ENCODE results near the gene KRTAP10-9. TPM values are rescaled to one million over a fixed set of nuclear protein-coding genes. Genes with fewer than 3 reads are reported as not detected.

Gene KRTAP10-9
- total and polyA plus RNA-seq, 4 donors: not detected

DNA sequence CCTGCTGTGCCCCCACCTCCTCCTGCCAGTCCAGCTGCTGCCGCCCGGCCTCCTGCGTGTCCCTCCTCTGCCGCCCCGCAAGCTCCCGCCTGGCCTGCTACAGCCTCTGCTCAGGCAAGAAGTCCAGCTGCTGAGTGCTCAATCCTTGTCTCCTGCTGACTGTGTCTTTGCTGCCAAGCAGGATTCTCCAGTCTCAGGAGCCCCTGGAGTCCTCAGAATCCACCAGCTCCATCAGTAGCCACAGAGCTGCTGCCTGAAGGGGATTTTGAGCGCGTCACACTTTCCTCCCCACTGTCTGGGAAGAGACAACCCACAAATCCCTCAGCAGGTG lies 20.3 kb downstream of the KRTAP10-9 start:
- H3K9ac ChIP-seq (ENCODE audit: insufficient read depth in 1 of 2, low read length in 2 of 2): no peak overlapping the region
- no peak overlapping the region for H3K27ac ChIP-seq (ENCODE audit: low read depth in 1 of 2, low read length in 1 of 2)
- TF ChIP-seq, protein P1, sequence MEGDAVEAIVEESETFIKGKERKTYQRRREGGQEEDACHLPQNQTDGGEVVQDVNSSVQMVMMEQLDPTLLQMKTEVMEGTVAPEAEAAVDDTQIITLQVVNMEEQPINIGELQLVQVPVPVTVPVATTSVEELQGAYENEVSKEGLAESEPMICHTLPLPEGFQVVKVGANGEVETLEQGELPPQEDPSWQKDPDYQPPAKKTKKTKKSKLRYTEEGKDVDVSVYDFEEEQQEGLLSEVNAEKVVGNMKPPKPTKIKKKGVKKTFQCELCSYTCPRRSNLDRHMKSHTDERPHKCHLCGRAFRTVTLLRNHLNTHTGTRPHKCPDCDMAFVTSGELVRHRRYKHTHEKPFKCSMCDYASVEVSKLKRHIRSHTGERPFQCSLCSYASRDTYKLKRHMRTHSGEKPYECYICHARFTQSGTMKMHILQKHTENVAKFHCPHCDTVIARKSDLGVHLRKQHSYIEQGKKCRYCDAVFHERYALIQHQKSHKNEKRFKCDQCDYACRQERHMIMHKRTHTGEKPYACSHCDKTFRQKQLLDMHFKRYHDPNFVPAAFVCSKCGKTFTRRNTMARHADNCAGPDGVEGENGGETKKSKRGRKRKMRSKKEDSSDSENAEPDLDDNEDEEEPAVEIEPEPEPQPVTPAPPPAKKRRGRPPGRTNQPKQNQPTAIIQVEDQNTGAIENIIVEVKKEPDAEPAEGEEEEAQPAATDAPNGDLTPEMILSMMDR (IDR thresholded peaks at IDR 0.05; ENCODE audit: control extremely low read depth, extremely low read depth): no peak
- no peaks in the 10 kb centered on the region for H3K4me1 ChIP-seq (ENCODE audit: control insufficient read depth in 5 of 5, insufficient read depth in 5 of 5, low read length in 5 of 5)
- no peak for DNase-seq
- H3K36me3 ChIP-seq (ENCODE audit: control insufficient read depth in 4 of 4, insufficient read depth in 4 of 4, low read length in 4 of 4): no peaks in the 10 kb centered on the region
- no peak for ATAC-seq (ENCODE audit: insufficient read depth, low FRiP score)
- WGBS, 2 donors: 61 to 69% methylated on average over 8 of the region's 8 CpGs
- H3K27me3 ChIP-seq (ENCODE audit: control insufficient read depth in 3 of 3, insufficient read depth in 3 of 3, low read length in 2 of 3): no peaks in the 10 kb centered on the region
- H3K9me3 ChIP-seq (ENCODE audit: control insufficient read depth in 4 of 4, insufficient read depth in 3 of 4, low read length in 3 of 4): peaks cover 0 to 7% (median 3%) of the 10 kb centered on the region in 4 donors
- H3K4me3 ChIP-seq: no peak overlapping the region

- ATAC-seq (ENCODE audit: insufficient read depth, low FRiP score) (no peak), DNase-seq (peak in 1 of 3 donors; percentile 10)
- WGBS, 2 donors: 75 to 85% methylated on average over 33 of the region's 33 CpGs
- Histone ChIP-seq H3K4me1 (ENCODE audit: control insufficient read depth in 5 of 5, insufficient read depth in 5 of 5, low read length in 5 of 5) (no peaks in the 10 kb centered on the region), H3K27ac (ENCODE audit: low read depth in 1 of 2, low read length in 1 of 2) (no peak overlapping the region), H3K9ac (ENCODE audit: insufficient read depth in 1 of 2, low read length in 2 of 2) (no peak overlapping the region), H3K27me3 (ENCODE audit: control insufficient read depth in 3 of 3, insufficient read depth in 3 of 3, low read length in 2 of 3) (no peaks in the 10 kb centered on the region), H3K36me3 (ENCODE audit: control insufficient read depth in 4 of 4, insufficient read depth in 4 of 4, low read length in 4 of 4) (no peaks in the 10 kb centered on the region), H3K9me3 (ENCODE audit: control insufficient read depth in 4 of 4, insufficient read depth in 3 of 4, low read length in 3 of 4) (peaks cover 0 to 7% (median 2%) of the 10 kb centered on the region in 4 donors), H3K4me3 (no peak overlapping the region)
- TF ChIP-seq, protein P1 (IDR thresholded peaks at IDR 0.05; ENCODE audit: control extremely low read depth, extremely low read depth): no peak
Observed at GRCh38 chr21:44648557-44649311, 21.8 kb downstream of the KRTAP10-9 start.

- DNase-seq: peak in 1 of 3 donors; percentile 55
- Histone ChIP-seq H3K4me1 (ENCODE audit: control insufficient read depth in 5 of 5, insufficient read depth in 5 of 5, low read length in 5 of 5) (no peaks in the 10 kb centered on the region), H3K9ac (ENCODE audit: insufficient read depth in 1 of 2, low read length in 2 of 2) (no peak overlapping the region), H3K27me3 (ENCODE audit: control insufficient read depth in 3 of 3, insufficient read depth in 3 of 3, low read length in 2 of 3) (no peaks in the 10 kb centered on the region), H3K27ac (ENCODE audit: low read depth in 1 of 2, low read length in 1 of 2) (no peak overlapping the region), H3K4me3 (no peak overlapping the region), H3K36me3 (ENCODE audit: control insufficient read depth in 4 of 4, insufficient read depth in 4 of 4, low read length in 4 of 4) (no peaks in the 10 kb centered on the region), H3K9me3 (ENCODE audit: control insufficient read depth in 4 of 4, insufficient read depth in 3 of 4, low read length in 3 of 4) (peaks cover 0 to 6% (median 0%) of the 10 kb centered on the region in 4 donors)
- ATAC-seq (ENCODE audit: insufficient read depth, low FRiP score): no peak
- TF ChIP-seq, protein P1 (IDR thresholded peaks at IDR 0.05; ENCODE audit: control extremely low read depth, extremely low read depth): no peak
- WGBS, 2 donors: 84 to 91% methylated on average over 18 of the region's 18 CpGs
Observed at GRCh38 chr21:44649521-44650100, 22.7 kb downstream of the KRTAP10-9 start.

Data from lung (tissue), 12 donors.